Myocyte (in vitro differentiated cells): ENCODE data around the gene TMEM255B. TPM values are rescaled to one million over a fixed set of nuclear protein-coding genes. Genes with fewer than 3 reads are reported as not detected.
A peak's percentile ranks its signal among the peaks of the same experiment; 100 is the strongest.

Source experiments
- DNase-seq: peaks from one replicate; pipeline ENCODE4 v3.0.0-alpha.2; 2012; ENCODE audit warnings: low read depth
- total RNA-seq: library from RNA; depleted of rRNA; stranded (reverse); fragments of >200 nt; gene quantifications from 2 replicates; pipeline ENCODE4 v1.2.3, GENCODE V29; 2014

The TMEM255B gene
- total RNA-seq, 1 donor from 2014 or later, result 0.21 TPM

- DNase-seq, result peak; percentile 72
Measured at GRCh38 chr13:113802090-113802531, 43.1 kb downstream of the TMEM255B start.

- DNase-seq, result no peak
Measured at GRCh38 chr13:113802761-113803160, 43.7 kb downstream of the TMEM255B start.

GRCh38 chr13:113803409-113804016, 44.5 kb downstream of the TMEM255B start:
- DNase-seq, result no peak

GRCh38 chr13:113804017-113804702, 45.1 kb downstream of the TMEM255B start:
- DNase-seq, result no peak

GRCh38 chr13:113804703-113805430, 45.8 kb downstream of the TMEM255B start:
- DNase-seq, result no peak

GRCh38 chr13:113805431-113806103, 46.5 kb downstream of the TMEM255B start:
- DNase-seq, result no peak

GRCh38 chr13:113806104-113806471, 47.1 kb downstream of the TMEM255B start:
- DNase-seq, result no peak

- no peak for DNase-seq
Measured at GRCh38 chr13:113806526-113806925, 47.5 kb downstream of the TMEM255B start.

- no peak for DNase-seq
Measured at GRCh38 chr13:113808058-113808834, 49.2 kb downstream of the TMEM255B start.

- no peak for DNase-seq
Measured at GRCh38 chr13:113809934-113810333, 50.9 kb downstream of the TMEM255B start.

GRCh38 chr13:113810640-113811039, 51.6 kb downstream of the TMEM255B start:
- DNase-seq, result no peak

GRCh38 chr13:113811081-113811928, 52.3 kb downstream of the TMEM255B start:
- DNase-seq, result no peak

GRCh38 chr13:113812178-113813040, 53.4 kb downstream of the TMEM255B start:
- DNase-seq, result no peak

GRCh38 chr13:113813070-113813748, 54.2 kb downstream of the TMEM255B start:
- no peak for DNase-seq

- no peak for DNase-seq
Measured at GRCh38 chr13:113813749-113814434, 54.9 kb downstream of the TMEM255B start.

- DNase-seq, result peak; percentile 59
Measured at GRCh38 chr13:113814435-113814821, 55.4 kb downstream of the TMEM255B start.

- no peak for DNase-seq
Measured at GRCh38 chr13:113815151-113816058, 56.4 kb downstream of the TMEM255B start.
